Esophagus squamous epithelium (tissue), 4 donors: Measurements from ENCODE around the gene PFKP.

Source experiments
- CTCF ChIP-seq, 6 experiments: fragments of 450-650 bp in 4 of 6; fragments of 200-600 bp in 2 of 6; sonication (generic) in 2 of 6; IDR thresholded peaks; one replicate each; pipeline ENCODE4 v1.5.1; 2016 to 2019; ENCODE audit warnings: antibody characterized with exemption in 6 of 6, mild to moderate bottlenecking in 4 of 6, moderate library complexity in 4 of 6
- POLR2A ChIP-seq, 4 donors: fragments of 450-650 bp; IDR thresholded peaks; one replicate each; pipeline ENCODE4 v1.6.1; 2017; ENCODE audit warnings: antibody characterized with exemption in 4 of 4, mild to moderate bottlenecking in 4 of 4, moderate library complexity in 3 of 4

GRCh38 chr10:3107426-3107961, 40.1 kb downstream of the PFKP start:
- TF ChIP-seq CTCF (IDR thresholded peaks at IDR 0.05) (no peak), POLR2A (IDR thresholded peaks at IDR 0.05) (peak in 1 of 4 donors; percentile 13)
